GM19351 (cell line): ENCODE data around the gene TM4SF20.

Experiments
- ATAC-seq: cut with Tn5 transposase; IDR thresholded peaks from one replicate; pipeline ENCODE4 v1.9.1; 2021; ENCODE audit warnings: mild to moderate bottlenecking, moderate library complexity; ENCODE audit not compliant: unreplicated experiment

TM4SF20 gene

DNA sequence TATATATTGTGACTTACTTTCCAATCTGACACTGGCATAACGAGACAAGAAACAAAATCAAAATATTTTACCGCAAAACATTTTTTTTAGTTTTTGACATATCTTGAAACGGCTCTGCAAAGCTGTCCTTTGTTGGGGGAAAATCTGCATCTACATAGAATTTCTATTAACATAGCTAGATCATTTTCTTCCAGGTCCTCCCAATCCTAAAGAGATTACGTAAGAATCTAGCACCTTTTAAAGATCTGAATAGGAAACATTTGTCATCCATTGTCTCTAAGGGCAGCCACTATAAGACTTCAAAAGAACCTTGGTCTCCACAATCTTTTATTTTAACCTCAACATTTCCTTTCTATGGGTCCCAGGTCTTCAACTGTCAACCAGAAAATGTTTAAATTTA lies 55.3 kb downstream of the TM4SF20 start:
- ATAC-seq: no peak

DNA sequence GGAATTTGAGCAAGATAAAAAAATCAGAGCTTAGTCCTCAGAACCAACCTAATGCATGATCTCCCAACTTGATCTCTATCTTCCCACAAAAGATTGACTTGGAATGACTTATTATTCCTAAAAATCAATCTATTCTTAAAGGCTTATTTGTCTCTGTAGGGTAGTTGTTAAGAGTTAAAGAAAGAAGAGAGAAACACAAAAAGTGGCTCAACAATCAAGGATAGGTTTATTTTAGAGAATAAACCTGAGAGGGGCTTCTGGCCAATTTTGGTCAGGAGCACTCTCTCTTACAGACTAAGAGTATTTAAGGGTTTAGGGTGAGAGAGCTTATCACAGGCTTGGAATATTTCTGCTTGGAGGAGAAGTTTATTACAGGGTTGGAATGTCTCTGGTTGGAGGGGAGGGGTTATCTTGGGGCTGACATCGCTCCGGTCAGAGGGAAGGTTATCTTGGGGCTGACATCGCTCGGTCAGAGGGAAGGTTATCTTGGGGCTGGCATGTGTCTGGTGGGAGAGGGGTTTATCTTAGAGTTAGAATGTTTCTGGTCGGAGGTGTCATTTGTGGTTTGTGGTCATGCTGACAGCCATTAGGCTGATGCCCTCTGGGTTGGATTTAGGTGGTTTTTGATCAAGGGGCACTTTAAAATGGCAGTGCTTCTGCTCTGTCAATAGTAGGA lies 56.4 kb downstream of the TM4SF20 start:
- ATAC-seq: no peak

DNA sequence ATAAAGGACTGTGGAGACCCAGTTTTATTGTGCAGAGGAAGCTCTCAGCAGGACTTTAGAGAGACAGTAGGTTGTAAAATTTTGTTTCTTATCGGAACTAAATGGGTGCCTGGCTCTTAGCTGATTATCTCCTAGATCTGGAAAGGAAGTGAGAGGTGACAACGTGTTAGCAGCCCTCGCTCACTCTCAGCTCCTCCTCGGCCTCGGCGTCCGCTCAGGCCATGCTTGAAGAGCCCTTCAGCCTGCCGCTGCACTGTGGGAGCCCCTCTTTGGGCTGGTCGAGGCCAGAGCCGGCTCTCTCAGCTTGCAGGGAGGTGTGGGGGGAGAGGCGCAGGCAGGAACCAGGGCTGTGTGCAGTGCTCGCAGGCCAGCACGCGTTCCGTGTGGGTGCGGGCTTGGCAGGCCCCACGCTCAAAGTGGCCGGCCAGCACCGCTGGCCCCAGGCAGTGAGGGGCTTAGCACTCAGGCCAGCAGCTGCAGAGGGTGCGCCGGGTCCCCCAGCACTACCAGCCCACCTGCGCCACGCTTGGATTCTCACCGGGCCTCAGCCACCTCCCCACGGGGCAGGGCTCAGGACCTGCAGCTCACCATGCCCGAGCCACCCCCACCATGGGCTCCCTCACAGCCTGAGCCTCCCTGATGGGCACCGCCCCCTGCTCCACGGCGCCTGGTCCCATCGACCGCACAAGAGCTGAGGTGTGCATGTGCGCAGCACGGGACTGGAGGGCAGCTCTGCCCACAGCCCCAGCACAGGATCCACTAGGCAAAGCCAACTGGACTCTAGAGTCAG lies 58.6 kb downstream of the TM4SF20 start:
- ATAC-seq: no peak

DNA sequence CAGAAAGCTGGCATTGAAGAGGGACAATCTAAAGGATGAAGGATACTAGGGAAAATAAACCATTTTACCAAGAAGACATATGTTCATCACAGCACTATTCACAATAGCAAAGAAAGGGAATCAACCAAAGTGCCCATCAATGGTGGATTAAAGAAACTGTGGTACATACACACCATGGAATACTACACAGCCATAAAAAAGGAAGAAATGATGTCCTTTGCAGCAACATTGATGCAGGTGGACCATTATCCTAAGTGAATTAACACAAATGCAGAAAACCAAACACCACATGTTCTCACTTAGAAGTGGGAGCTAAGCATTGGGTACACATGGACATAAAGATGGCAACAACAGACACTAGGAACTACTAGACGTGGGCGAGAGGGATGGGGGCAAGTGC lies 61.3 kb downstream of the TM4SF20 start:
- ATAC-seq: no peak

DNA sequence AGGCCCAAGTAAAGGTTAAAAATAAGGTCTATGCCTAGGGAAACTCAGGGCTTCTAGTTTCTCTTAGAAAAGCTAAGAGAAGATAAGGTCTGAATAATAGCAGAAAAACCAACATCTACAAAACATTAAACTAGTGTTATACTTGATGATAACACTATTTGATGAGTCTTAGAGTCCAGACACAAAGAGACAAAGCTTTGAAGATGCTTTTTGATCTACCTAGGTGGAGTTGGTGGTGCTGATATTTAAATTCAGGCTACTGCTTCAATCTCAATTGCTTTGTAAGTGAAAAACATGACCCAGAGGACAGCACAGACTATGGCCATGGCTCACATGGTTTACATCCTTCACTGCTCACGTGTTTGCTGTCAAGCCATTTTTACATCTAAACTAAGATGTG lies 65.8 kb downstream of the TM4SF20 start:
- no peak for ATAC-seq

DNA sequence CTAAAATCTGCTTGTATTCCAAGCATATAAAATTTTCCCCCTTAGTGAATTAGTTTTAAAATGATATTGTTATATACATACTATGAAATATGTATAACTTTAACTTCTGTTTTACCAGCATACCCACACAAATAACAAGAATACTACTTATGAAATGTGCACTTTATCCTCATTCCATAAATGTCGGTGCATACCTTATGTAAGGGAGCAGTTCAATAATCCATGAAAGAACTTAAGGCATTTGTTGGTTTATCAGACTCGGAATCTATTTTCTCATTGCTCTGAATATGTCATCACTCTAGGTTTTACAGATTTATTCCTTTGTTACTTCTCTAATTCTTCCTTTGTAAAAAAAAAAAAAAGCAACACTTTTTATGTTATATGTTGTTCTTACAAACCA lies 66.5 kb downstream of the TM4SF20 start:
- ATAC-seq: no peak
